ENCODE results near the gene RCBTB1.

- TF ChIP-seq POLR2AphosphoS5 (IDR thresholded peaks at IDR 0.05; ENCODE audit: insufficient read depth, low read depth, low read length) (no peak), CTCF (IDR thresholded peaks at IDR 0.05; ENCODE audit: extremely low read depth in 1 of 2, insufficient read depth in 1 of 2, low read depth in 1 of 2, low read length in 2 of 2) (no peak), EZH2 (IDR thresholded peaks at IDR 0.05; ENCODE audit: borderline replicate concordance, low read depth, low read length, severe bottlenecking) (no peak), POLR2A (IDR thresholded peaks at IDR 0.05; ENCODE audit: low read depth, low read length) (no peak), MYC (IDR thresholded peaks at IDR 0.05; ENCODE audit: low read depth, low read length) (no peak), MAX (IDR thresholded peaks at IDR 0.05; ENCODE audit: insufficient read depth, insufficient read length) (no peak), GATA2 (IDR thresholded peaks at IDR 0.05; ENCODE audit: insufficient read depth, insufficient read length, low read depth, low read length) (no peak)
Measured at GRCh38 chr13:49616676-49617065, 31.3 kb upstream of the RCBTB1 start.
